OCI-LY7 (cell line): Measurements from ENCODE around the gene SRGAP2C.
"Not testable (repeated sequence)": the region's sequence is repeated elsewhere in the genome, so short reads cannot be mapped to it uniquely, and the experiment has no call there.

Source experiments
- CTCF ChIP-seq: fragments of 200-600 bp; sonication (generic); conservative IDR thresholded peaks from 2 replicates; pipeline ENCODE4 v1.5.1; 2014; ENCODE audit warnings: mild to moderate bottlenecking, antibody characterized with exemption, low read length, moderate library complexity, mixed read lengths
- EZH2phosphoT487 ChIP-seq: fragments of 200-600 bp; sonication (generic); IDR thresholded peaks from 2 replicates; pipeline ENCODE4 v1.6.1; 2018; ENCODE audit warnings: low read depth, borderline replicate concordance, mild to moderate bottlenecking, mixed run types, antibody characterized with exemption, low read length, moderate library complexity, mixed read lengths

- TF ChIP-seq CTCF, EZH2phosphoT487: not testable (repeated sequence)
Observed at GRCh38 chr1:121207328-121207727, 22.6 kb downstream of the SRGAP2C start.
